ENCODE measurements around the gene INSR.
"Not testable (repeated sequence)": the region's sequence is repeated elsewhere in the genome, so short reads cannot be mapped to it uniquely, and the experiment has no call there.

The INSR gene

GRCh38 chr19:7211191-7211951 lies 82.8 kb downstream of the INSR start:
- TF ChIP-seq EZH2phosphoT487 (IDR thresholded peaks at IDR 0.05; ENCODE audit: low read depth), result no peak
- TF ChIP-seq CTCF (IDR thresholded peaks at IDR 0.05; ENCODE audit: low read depth, low read length), result no peak
- H3K9me3 ChIP-seq (ENCODE audit: insufficient read depth, low read length), result no peaks in the 10 kb centered on the region
- no peaks in the 10 kb centered on the region for H3K79me2 ChIP-seq (ENCODE audit: low read length)
- no peak overlapping the region for H3K9ac ChIP-seq (ENCODE audit: low read length)
- H4K20me1 ChIP-seq (ENCODE audit: insufficient read depth, low read length), result no peaks in the 10 kb centered on the region
- peaks cover 11% of the 10 kb centered on the region for H3K27me3 ChIP-seq (ENCODE audit: low read depth, low read length)
- no peak overlapping the region for H3K4me2 ChIP-seq (ENCODE audit: low read length)
- H3K4me3 ChIP-seq (ENCODE audit: low read length), result no peak overlapping the region
- no peak overlapping the region for H2AFZ ChIP-seq (ENCODE audit: low read depth, low read length)
- no peaks in the 10 kb centered on the region for H3K36me3 ChIP-seq (replicated peaks; ENCODE audit: low read depth, low read length)
- H3K4me1 ChIP-seq (ENCODE audit: low read length), result no peaks in the 10 kb centered on the region
- no peak overlapping the region for H3K27ac ChIP-seq (ENCODE audit: low read length)

DNA sequence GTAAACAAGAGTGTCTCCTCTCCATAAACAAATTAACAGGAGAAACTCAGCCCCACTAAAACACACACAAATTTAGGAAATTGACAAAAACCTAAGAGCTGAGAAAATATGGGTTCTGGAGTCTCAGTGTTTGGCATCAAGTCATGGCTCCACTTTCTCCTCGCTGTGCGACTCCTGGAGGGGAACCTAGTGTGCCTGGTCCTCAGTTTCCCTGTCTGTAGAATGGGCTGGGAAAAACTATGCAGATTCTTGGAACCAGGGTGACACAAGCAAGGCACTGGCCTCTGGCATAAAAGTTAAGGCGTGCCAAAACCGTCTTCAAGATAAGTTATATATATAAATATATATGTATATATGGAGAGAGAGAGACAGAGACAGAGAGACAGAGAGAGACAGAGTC lies 83.9 kb downstream of the INSR start:
- Histone ChIP-seq H3K27ac (ENCODE audit: low read length) (no peak overlapping the region), H4K20me1 (ENCODE audit: insufficient read depth, low read length) (no peaks in the 10 kb centered on the region), H3K79me2 (ENCODE audit: low read length) (no peaks in the 10 kb centered on the region), H3K4me3 (ENCODE audit: low read length) (no peak overlapping the region), H2AFZ (ENCODE audit: low read depth, low read length) (no peak overlapping the region), H3K36me3 (replicated peaks; ENCODE audit: low read depth, low read length) (no peaks in the 10 kb centered on the region), H3K4me1 (ENCODE audit: low read length) (no peaks in the 10 kb centered on the region), H3K9ac (ENCODE audit: low read length) (no peak overlapping the region), H3K4me2 (ENCODE audit: low read length) (no peak overlapping the region), H3K9me3 (ENCODE audit: insufficient read depth, low read length) (no peaks in the 10 kb centered on the region), H3K27me3 (ENCODE audit: low read depth, low read length) (peaks cover 11% of the 10 kb centered on the region)
- no peak for TF ChIP-seq EZH2phosphoT487 (IDR thresholded peaks at IDR 0.05; ENCODE audit: low read depth)
- no peak for TF ChIP-seq CTCF (IDR thresholded peaks at IDR 0.05; ENCODE audit: low read depth, low read length)

- not testable (repeated sequence) for H3K4me3 ChIP-seq (ENCODE audit: low read length); H3K9ac ChIP-seq (ENCODE audit: low read length); H3K9me3 ChIP-seq (ENCODE audit: insufficient read depth, low read length); H3K4me2 ChIP-seq (ENCODE audit: low read length); H3K4me1 ChIP-seq (ENCODE audit: low read length); H4K20me1 ChIP-seq (ENCODE audit: insufficient read depth, low read length); H3K36me3 ChIP-seq (replicated peaks; ENCODE audit: low read depth, low read length); H3K27ac ChIP-seq (ENCODE audit: low read length); H3K79me2 ChIP-seq (ENCODE audit: low read length); H2AFZ ChIP-seq (ENCODE audit: low read depth, low read length)
- peaks cover 11% of the 10 kb centered on the region for H3K27me3 ChIP-seq (ENCODE audit: low read depth, low read length)
Observed at GRCh38 chr19:7209597-7210325, 84.5 kb downstream of the INSR start.

DNA sequence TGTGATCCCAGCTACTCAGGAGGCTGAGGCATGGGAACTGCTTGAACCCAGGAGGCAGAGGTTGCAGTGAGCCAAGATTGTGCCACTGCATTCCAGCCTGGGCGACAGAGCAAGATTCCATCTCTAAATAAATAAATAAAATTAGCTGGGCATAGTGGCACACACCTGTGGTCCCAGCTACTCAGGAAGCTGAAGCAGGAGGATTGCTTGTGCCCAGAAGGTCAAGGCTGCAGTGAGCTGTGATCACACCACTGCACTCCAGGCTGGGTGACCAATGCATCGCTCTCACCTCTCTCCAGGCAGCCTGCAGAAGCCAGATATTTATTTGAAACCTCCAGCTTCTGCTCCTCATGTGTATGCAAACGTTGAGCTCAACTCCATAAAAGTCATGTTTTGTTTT lies 85.2 kb downstream of the INSR start:
- H3K27ac ChIP-seq (ENCODE audit: low read length); H3K9ac ChIP-seq (ENCODE audit: low read length); H3K79me2 ChIP-seq (ENCODE audit: low read length); H3K4me1 ChIP-seq (ENCODE audit: low read length); H3K4me3 ChIP-seq (ENCODE audit: low read length); H4K20me1 ChIP-seq (ENCODE audit: insufficient read depth, low read length); H2AFZ ChIP-seq (ENCODE audit: low read depth, low read length); H3K36me3 ChIP-seq (replicated peaks; ENCODE audit: low read depth, low read length); H3K9me3 ChIP-seq (ENCODE audit: insufficient read depth, low read length); H3K27me3 ChIP-seq (ENCODE audit: low read depth, low read length); H3K4me2 ChIP-seq (ENCODE audit: low read length): not testable (repeated sequence)

DNA sequence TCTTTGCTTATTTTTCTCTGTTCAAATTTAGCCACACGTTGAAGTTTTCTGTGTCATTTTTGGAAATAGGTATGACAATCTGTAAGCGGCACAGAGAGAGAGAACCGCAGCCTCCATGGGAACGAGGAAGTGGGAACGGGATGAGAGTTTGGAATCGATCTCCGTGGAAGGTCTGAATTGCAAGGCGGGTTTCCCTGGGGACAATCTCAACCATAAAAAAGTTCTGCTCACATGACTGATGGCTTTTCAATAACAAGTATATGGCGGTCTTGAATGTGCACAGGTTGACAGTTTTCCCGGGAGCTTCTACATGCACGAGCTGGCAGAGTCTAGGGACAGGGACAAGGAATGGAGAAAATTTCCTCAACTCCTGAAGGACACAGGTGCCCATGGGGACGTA lies 90.9 kb downstream of the INSR start:
- H2AFZ ChIP-seq (ENCODE audit: low read depth, low read length), result no peak overlapping the region
- TF ChIP-seq EZH2phosphoT487 (IDR thresholded peaks at IDR 0.05; ENCODE audit: low read depth) (no peak), CTCF (IDR thresholded peaks at IDR 0.05; ENCODE audit: low read depth, low read length) (no peak)
- H3K27me3 ChIP-seq (ENCODE audit: low read depth, low read length), result 0 out of 2 replicates have a peak, but pooled peaks cover 3% of the 10 kb centered on the region
- H3K4me2 ChIP-seq (ENCODE audit: low read length), result no peak overlapping the region
- H4K20me1 ChIP-seq (ENCODE audit: insufficient read depth, low read length), result no peaks in the 10 kb centered on the region
- no peak overlapping the region for H3K9ac ChIP-seq (ENCODE audit: low read length)
- no peaks in the 10 kb centered on the region for H3K9me3 ChIP-seq (ENCODE audit: insufficient read depth, low read length)
- H3K4me1 ChIP-seq (ENCODE audit: low read length), result no peaks in the 10 kb centered on the region
- H3K27ac ChIP-seq (ENCODE audit: low read length), result no peak overlapping the region
- no peaks in the 10 kb centered on the region for H3K36me3 ChIP-seq (replicated peaks; ENCODE audit: low read depth, low read length)
- no peak overlapping the region for H3K4me3 ChIP-seq (ENCODE audit: low read length)
- no peaks in the 10 kb centered on the region for H3K79me2 ChIP-seq (ENCODE audit: low read length)
